ENCODE measurements around the gene RASSF3. TPM values are rescaled to one million over a fixed set of nuclear protein-coding genes. Genes with fewer than 3 reads are reported as not detected.

The RASSF3 gene
- total RNA-seq, 3 donors from 2014 or later: 23.4 to 28.4 (median 24.6) TPM

DNA sequence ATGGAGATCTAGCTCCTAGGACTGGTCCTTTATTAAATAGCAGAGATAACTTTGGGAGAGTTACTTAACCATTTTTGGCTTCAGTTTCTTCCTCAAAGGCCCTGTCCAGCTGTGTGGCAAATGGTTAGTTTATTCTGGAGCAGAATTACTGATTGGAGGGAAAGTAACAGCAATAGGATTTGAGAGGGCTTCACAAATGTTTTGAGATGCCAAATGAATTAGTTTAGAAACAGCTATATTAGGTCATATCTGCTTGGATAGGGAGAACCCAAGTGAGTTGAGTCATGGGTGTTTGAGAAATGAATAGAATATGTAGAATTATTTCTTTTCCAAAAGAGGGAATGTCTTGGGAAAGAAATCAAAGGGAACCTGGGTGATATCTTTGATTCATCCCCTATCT is 17.5 kb downstream of the RASSF3 start:
- DNase-seq (ENCODE audit: low spot score in 2 of 2): no peak
- no peaks in the 10 kb centered on the region for H3K36me3 ChIP-seq
- H3K4me3 ChIP-seq: no peak overlapping the region
- H3K9me3 ChIP-seq: no peaks in the 10 kb centered on the region
- TF ChIP-seq, protein P1, sequence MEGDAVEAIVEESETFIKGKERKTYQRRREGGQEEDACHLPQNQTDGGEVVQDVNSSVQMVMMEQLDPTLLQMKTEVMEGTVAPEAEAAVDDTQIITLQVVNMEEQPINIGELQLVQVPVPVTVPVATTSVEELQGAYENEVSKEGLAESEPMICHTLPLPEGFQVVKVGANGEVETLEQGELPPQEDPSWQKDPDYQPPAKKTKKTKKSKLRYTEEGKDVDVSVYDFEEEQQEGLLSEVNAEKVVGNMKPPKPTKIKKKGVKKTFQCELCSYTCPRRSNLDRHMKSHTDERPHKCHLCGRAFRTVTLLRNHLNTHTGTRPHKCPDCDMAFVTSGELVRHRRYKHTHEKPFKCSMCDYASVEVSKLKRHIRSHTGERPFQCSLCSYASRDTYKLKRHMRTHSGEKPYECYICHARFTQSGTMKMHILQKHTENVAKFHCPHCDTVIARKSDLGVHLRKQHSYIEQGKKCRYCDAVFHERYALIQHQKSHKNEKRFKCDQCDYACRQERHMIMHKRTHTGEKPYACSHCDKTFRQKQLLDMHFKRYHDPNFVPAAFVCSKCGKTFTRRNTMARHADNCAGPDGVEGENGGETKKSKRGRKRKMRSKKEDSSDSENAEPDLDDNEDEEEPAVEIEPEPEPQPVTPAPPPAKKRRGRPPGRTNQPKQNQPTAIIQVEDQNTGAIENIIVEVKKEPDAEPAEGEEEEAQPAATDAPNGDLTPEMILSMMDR (IDR thresholded peaks at IDR 0.05): no peak
- TF ChIP-seq POLR2A (IDR thresholded peaks at IDR 0.05) (no peak), POLR2AphosphoS5 (IDR thresholded peaks at IDR 0.05) (no peak)
- no peaks in the 10 kb centered on the region for H3K4me1 ChIP-seq
- H3K27me3 ChIP-seq: no peaks in the 10 kb centered on the region
- intact Hi-C loops (cut with DNase I; ENCODE audit: low total_unique reads): no loop called here
- H3K27ac ChIP-seq: peak overlapping the region; percentile 50 to 85

DNA sequence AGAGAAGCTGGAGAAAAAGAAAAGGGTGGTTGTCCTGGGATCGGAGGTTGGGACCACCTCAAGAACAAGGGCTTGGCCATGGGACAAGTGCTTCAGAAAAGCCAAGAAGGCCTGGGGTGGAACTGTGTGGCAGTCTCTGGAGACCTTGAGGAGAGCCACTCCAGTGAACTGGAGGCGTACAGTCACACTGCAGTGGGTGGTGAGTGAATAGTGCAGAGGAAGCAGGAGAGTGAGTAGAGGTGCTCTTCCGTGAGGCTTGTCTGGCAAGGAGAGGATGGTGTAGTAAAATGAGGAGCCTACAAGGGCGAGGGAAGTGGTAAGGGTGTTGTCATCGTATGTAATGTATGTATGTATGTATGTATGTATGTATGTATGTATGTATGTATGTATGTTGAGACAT is 20.9 kb downstream of the RASSF3 start:
- Histone ChIP-seq H3K4me1 (no peaks in the 10 kb centered on the region), H3K36me3 (no peaks in the 10 kb centered on the region), H3K27ac (no peak overlapping the region), H3K4me3 (no peak overlapping the region), H3K27me3 (no peaks in the 10 kb centered on the region), H3K9me3 (no peaks in the 10 kb centered on the region)
- no peak for DNase-seq (ENCODE audit: low spot score in 2 of 2)
- intact Hi-C loops (cut with DNase I; ENCODE audit: low total_unique reads): no loop called here
- TF ChIP-seq, protein P1 (IDR thresholded peaks at IDR 0.05): no peak
- TF ChIP-seq POLR2A (IDR thresholded peaks at IDR 0.05) (no peak), POLR2AphosphoS5 (IDR thresholded peaks at IDR 0.05) (no peak)

DNA sequence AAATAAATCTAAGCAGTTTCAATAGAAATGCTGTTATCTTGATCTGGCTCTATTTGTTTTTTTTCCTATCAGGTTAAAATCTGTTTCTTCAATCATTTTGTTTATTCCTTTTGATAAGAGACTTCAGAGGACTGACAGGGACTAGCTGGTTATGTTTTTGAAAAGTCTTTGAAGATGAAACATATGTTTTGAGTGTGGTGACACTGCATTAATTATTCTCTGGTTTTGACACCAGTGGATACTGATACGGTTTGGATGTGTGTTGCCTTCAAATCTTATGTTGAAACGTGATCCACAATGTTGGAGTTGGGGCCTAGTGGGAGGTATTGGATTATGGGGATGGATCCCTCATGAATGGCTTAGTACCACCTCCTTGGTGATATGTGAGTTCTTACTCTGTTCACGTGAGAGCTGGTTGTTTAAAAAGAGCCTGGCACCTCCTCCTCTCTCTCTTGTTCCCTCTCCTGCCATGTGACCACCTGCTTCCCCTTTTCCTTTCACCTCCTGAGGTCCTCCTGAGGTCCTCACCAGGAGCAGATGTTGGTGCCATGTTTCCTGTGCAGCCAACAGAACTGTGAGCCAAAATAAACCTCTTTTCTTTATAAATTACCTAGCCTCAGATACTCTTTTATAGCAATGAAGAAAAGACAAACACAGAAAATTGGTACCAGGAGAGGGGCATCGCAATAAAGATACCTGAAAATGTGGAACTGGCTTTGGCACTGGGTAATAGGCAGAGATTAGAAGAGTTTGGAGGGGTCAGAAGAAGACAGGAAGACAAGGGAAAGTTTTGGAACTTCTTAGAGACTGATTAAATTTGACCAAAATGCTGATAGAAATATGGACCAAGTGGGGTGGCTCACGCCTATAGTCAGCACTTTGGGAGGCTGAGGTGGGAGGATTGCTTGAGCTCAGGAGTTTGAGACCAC is 23.0 kb downstream of the RASSF3 start:
- Histone ChIP-seq H3K9me3 (no peaks in the 10 kb centered on the region), H3K4me1 (no peaks in the 10 kb centered on the region), H3K4me3 (no peak overlapping the region), H3K27ac (no peak overlapping the region), H3K27me3 (no peaks in the 10 kb centered on the region), H3K36me3 (no peaks in the 10 kb centered on the region)
- no peak for DNase-seq (ENCODE audit: low spot score in 2 of 2)
- TF ChIP-seq, protein P1 (IDR thresholded peaks at IDR 0.05): no peak
- TF ChIP-seq POLR2A (IDR thresholded peaks at IDR 0.05) (no peak), POLR2AphosphoS5 (IDR thresholded peaks at IDR 0.05) (no peak)
- intact Hi-C loops (cut with DNase I; ENCODE audit: low total_unique reads): no loop called here

DNA sequence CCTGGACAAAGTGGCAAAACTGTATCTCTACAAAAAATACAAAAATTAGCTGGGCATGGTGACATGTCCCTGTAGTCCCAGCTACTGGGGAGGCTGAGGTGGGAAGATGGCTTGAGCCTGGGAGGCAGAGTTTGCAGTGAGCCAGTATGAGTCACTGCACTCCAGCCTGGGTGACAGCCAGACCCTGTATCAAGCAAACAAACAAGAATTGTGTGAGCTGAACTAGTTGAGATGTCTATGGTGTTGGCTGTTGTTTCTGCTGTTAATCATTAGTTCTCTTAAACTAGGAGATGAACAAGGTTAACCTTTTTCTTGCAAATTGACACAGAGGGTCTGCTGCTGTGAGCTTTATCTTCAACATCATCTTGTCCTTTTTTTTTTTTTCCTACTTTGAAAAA is 23.6 kb downstream of the RASSF3 start:
- Histone ChIP-seq H3K4me1 (no peaks in the 10 kb centered on the region), H3K36me3 (no peaks in the 10 kb centered on the region), H3K27ac (no peak overlapping the region), H3K27me3 (no peaks in the 10 kb centered on the region), H3K9me3 (no peaks in the 10 kb centered on the region), H3K4me3 (no peak overlapping the region)
- peak in 1 of 2 donors; percentile 59 for DNase-seq (ENCODE audit: low spot score in 2 of 2)
- TF ChIP-seq POLR2AphosphoS5 (IDR thresholded peaks at IDR 0.05) (no peak), POLR2A (IDR thresholded peaks at IDR 0.05) (no peak)
- TF ChIP-seq, protein P1 (IDR thresholded peaks at IDR 0.05): no peak
- intact Hi-C loops (cut with DNase I; ENCODE audit: low total_unique reads): no loop called here

DNA sequence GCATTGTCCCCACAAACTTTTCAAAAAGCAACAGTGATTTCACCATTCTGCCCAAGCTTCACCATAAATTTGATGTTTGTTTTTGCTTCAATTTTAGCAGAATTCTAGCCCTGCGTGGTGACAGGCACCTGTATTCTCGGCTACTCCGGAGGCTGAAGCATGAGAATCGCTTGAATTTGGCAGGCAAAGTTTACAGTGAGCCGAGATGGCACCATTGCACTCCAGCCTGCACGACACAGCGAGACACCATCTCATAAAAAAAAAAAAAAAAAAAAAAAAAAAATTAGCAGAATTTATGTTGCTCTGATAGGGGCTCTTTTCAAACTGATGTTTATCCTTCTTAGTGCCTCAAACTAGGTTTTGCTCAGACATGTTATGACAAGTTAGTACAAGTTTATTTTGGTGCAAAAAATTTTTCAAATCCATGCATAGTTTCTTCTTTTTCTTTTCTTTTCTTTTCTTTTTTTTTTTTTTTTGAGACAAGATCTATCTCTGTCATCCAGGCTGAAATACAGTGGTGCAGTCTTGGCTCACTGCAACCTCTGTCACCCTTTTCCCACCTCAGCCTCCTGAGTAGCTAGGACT is 24.3 kb downstream of the RASSF3 start:
- Histone ChIP-seq H3K27ac (no peak overlapping the region), H3K9me3 (no peaks in the 10 kb centered on the region), H3K27me3 (no peaks in the 10 kb centered on the region), H3K4me1 (no peaks in the 10 kb centered on the region), H3K4me3 (no peak overlapping the region), H3K36me3 (no peaks in the 10 kb centered on the region)
- intact Hi-C loops (cut with DNase I; ENCODE audit: low total_unique reads): no loop called here
- DNase-seq (ENCODE audit: low spot score in 2 of 2): no peak
- TF ChIP-seq, protein P1 (IDR thresholded peaks at IDR 0.05): no peak
- TF ChIP-seq POLR2A (IDR thresholded peaks at IDR 0.05) (no peak), POLR2AphosphoS5 (IDR thresholded peaks at IDR 0.05) (no peak)

Data from breast epithelium (tissue), 4 donors.